SK-N-SH (cell line): ENCODE data around the gene AKAP6. TPM values are rescaled to one million over a fixed set of nuclear protein-coding genes. Genes with fewer than 3 reads are reported as not detected.

Experiments
- CTCF ChIA-PET: fragments of 300-600, 350-600 bp; formaldehyde crosslinking; extraction: SDS; loops from one replicate; lab custom pipeline; 2021; lab: Yijun Ruan, JAX
- POLR2A ChIA-PET: fragments of 350-600 bp; sonication (Branson Sonifier 250); formaldehyde crosslinking; extraction: SDS; loops from one replicate; lab custom pipeline; 2020; ENCODE audit warnings: antibody characterized with exemption, inconsistent platforms; lab: Yijun Ruan, JAX
- DNase-seq: peaks from one replicate; pipeline ENCODE4 v3.0.0; 2012
- H2AFZ ChIP-seq: fragments of 200-600 bp; sonication (generic); 2 replicates; pipeline ENCODE4 v1.8.1; 2016; ENCODE audit warnings: antibody characterized with exemption, mild to moderate bottlenecking, low read depth
- H3F3A ChIP-seq: fragments of 200-600 bp; sonication (generic); replicated peaks from 2 replicates; pipeline ENCODE3; 2016; ENCODE audit warnings: antibody characterized with exemption, mild to moderate bottlenecking; ENCODE audit not compliant: insufficient read depth
- H3K27ac ChIP-seq, 2 experiments: fragments of 200-500 bp in 1 of 2; fragments of 200-600 bp in 1 of 2; sonication (Bioruptor generic) in 1 of 2; sonication (generic), shearing (Covaris generic) in 1 of 2; 2 replicates each; pipeline versions ENCODE4 v1.5.1 to v1.6.1; 2014 to 2016; ENCODE audit warnings: low read depth in 2 of 2, inconsistent platforms in 1 of 2, low read length in 1 of 2, mild to moderate bottlenecking in 1 of 2, mixed read lengths in 1 of 2
- H3K27me3 ChIP-seq: fragments of 200-600 bp; sonication (generic), shearing (Covaris generic); 2 replicates; pipeline ENCODE4 v1.6.1; 2016; ENCODE audit warnings: mixed run types; ENCODE audit not compliant: insufficient read depth
- H3K36me3 ChIP-seq, 2 experiments: fragments of 200-500 bp in 1 of 2; fragments of 200-600 bp in 1 of 2; sonication (Bioruptor generic) in 1 of 2; sonication (generic) in 1 of 2; replicated peaks in 1 of 2; 2 replicates each; pipeline versions ENCODE3 to v1.5.1; 2014 to 2016; ENCODE audit warnings: low read length in 1 of 2, mild to moderate bottlenecking in 1 of 2; ENCODE audit not compliant: insufficient read depth in 2 of 2, control insufficient read depth in 1 of 2
- H3K4me1 ChIP-seq, 2 experiments: fragments of 200-500 bp in 1 of 2; fragments of 200-600 bp in 1 of 2; sonication (Bioruptor generic) in 1 of 2; sonication (generic), shearing (Covaris generic) in 1 of 2; 2 replicates each; pipeline versions ENCODE4 v1.5.1 to v1.6.1; 2014 to 2016; ENCODE audit warnings: low read depth in 1 of 2, low read length in 1 of 2, mixed run types in 1 of 2; ENCODE audit not compliant: insufficient read depth in 2 of 2, control insufficient read depth in 1 of 2
- H3K4me2 ChIP-seq: fragments of 200-600 bp; sonication (generic), shearing (Covaris generic); 2 replicates; pipeline ENCODE4 v1.6.1; 2017; ENCODE audit warnings: mixed run types
- H3K4me3 ChIP-seq, 2 experiments: fragments of 200-500 bp in 1 of 2; fragments of 200-600 bp in 1 of 2; sonication (Bioruptor generic) in 1 of 2; sonication (generic), shearing (Covaris generic) in 1 of 2; 2 replicates each; pipeline versions ENCODE4 v1.5.1 to v1.8.1; 2014 to 2016; ENCODE audit warnings: low read depth in 2 of 2, inconsistent platforms in 1 of 2, low read length in 1 of 2, mild to moderate bottlenecking in 1 of 2, mixed read lengths in 1 of 2, moderate library complexity in 1 of 2
- H3K79me2 ChIP-seq: fragments of 200-600 bp; sonication (generic); 2 replicates; pipeline ENCODE4 v1.8.1; 2017; ENCODE audit warnings: mild to moderate bottlenecking; ENCODE audit not compliant: insufficient read depth
- H3K9ac ChIP-seq: fragments of 200-600 bp; sonication (generic); 2 replicates; pipeline ENCODE4 v1.6.1; 2017; ENCODE audit warnings: mixed run types
- H3K9me2 ChIP-seq: fragments of 200-600 bp; sonication (generic); 2 replicates; pipeline ENCODE4 v1.6.1; 2017; ENCODE audit warnings: mixed run types
- H3K9me3 ChIP-seq: fragments of 200-600 bp; sonication (generic); 2 replicates; pipeline ENCODE4 v1.6.1; 2017; ENCODE audit warnings: mixed run types, mild to moderate bottlenecking, moderate library complexity
- H4K20me1 ChIP-seq: fragments of 200-600 bp; sonication (generic); 2 replicates; pipeline ENCODE4 v1.6.1; 2017; ENCODE audit warnings: mild to moderate bottlenecking, mixed run types; ENCODE audit not compliant: insufficient read depth
- CTCF ChIP-seq: fragments of 200-600 bp; sonication (generic); IDR thresholded peaks from 2 replicates; pipeline ENCODE4 v1.6.1; 2017; ENCODE audit warnings: antibody characterized with exemption, mild to moderate bottlenecking, moderate library complexity
- ELF1 ChIP-seq: IDR thresholded peaks from 2 replicates; pipeline ENCODE4 v1.4.0; 2012
- FOSL2 ChIP-seq: IDR thresholded peaks from 2 replicates; pipeline ENCODE4 v1.4.0; 2012; ENCODE audit warnings: low read depth, mild to moderate bottlenecking, moderate library complexity, borderline replicate concordance
- MAX ChIP-seq: IDR thresholded peaks from 2 replicates; pipeline ENCODE4 v1.4.0; 2012; ENCODE audit warnings: low read depth
- NFIC ChIP-seq: IDR thresholded peaks from 2 replicates; pipeline ENCODE4 v1.4.0; 2012; ENCODE audit warnings: borderline replicate concordance
- NRF1 ChIP-seq: IDR thresholded peaks from 2 replicates; pipeline ENCODE4 v1.6.1; 2012; ENCODE audit warnings: low read depth, mild to moderate bottlenecking, low read length
- POLR2AphosphoS5 ChIP-seq: IDR thresholded peaks from 2 replicates; pipeline ENCODE4 v1.6.1; 2012; ENCODE audit warnings: low read depth, low read length
- RAD21 ChIP-seq: IDR thresholded peaks from 2 replicates; pipeline ENCODE4 v1.6.1; 2012; ENCODE audit warnings: mild to moderate bottlenecking, low read length
- REST ChIP-seq: IDR thresholded peaks from 2 replicates; pipeline ENCODE4 v1.6.1; 2012; ENCODE audit warnings: mild to moderate bottlenecking, low read depth, low read length, moderate library complexity
- TAF1 ChIP-seq: IDR thresholded peaks from 2 replicates; pipeline ENCODE4 v1.6.1; 2012; ENCODE audit warnings: low read depth, mild to moderate bottlenecking, low read length, moderate library complexity, borderline replicate concordance
- TCF12 ChIP-seq: IDR thresholded peaks from 2 replicates; pipeline ENCODE4 v1.4.0; 2012
- TEAD4 ChIP-seq: IDR thresholded peaks from 2 replicates; pipeline ENCODE4 v1.4.0; 2012; ENCODE audit warnings: mild to moderate bottlenecking, borderline replicate concordance; ENCODE audit not compliant: insufficient read depth
- YY1 ChIP-seq: IDR thresholded peaks from 2 replicates; pipeline ENCODE4 v1.4.0; 2012; ENCODE audit warnings: low read depth, mild to moderate bottlenecking
- WGBS: methylation state at CpG from one replicate; pipeline ENCODE4 v1.1.6; 2017; ENCODE audit warnings: low lambda C conversion rate; 5-methylcytosine and 5-hydroxymethylcytosine counted together
- polyA plus RNA-seq, 3 experiments: library from polyadenylated mRNA; depleted of rRNA; stranded (reverse); fragments of >200 nt; gene quantifications; 2 replicates each; pipeline ENCODE4 v1.2.3, GENCODE V29; 2012

Gene AKAP6
- polyA plus RNA-seq, 1 of the 3 experiments (the other 2 are of a cell fraction) = 1.7 TPM

- POLR2A ChIA-PET = no interaction called here
Measured at GRCh38 chr14:32507029-32507984, 178.2 kb downstream of the AKAP6 start.

More at GRCh38 chr14:32507029-32507984, 178.2 kb downstream of the AKAP6 start:
- Histone ChIP-seq H3K9me2 (no peaks in the 10 kb centered on the region), H3K4me2 (peak overlapping the region; percentile 46), H2AFZ (0 out of 2 replicates have a peak overlapping the region, but pooled peaks have one; percentile 23), H3F3A (peaks cover 50% of the 10 kb centered on the region), H3K27ac (peak overlapping the region; percentile 53 to 94), H3K9me3 (no peaks in the 10 kb centered on the region), H3K36me3 (no peaks in the 10 kb centered on the region), H4K20me1 (no peaks in the 10 kb centered on the region), H3K27me3 (no peaks in the 10 kb centered on the region), H3K4me1 (peaks cover 0 to 34% of the 10 kb centered on the region in 2 experiments; a peak in 3 of 4 replicates), H3K79me2 (peaks cover 31% of the 10 kb centered on the region), H3K9ac (peak overlapping the region; percentile 46), H3K4me3 (no peak overlapping the region)
- no peak for DNase-seq
- TF ChIP-seq REST (no peak), RAD21 (no peak), POLR2AphosphoS5 (peak; percentile 36; the same call in 1 of the 2 replicates), TAF1 (no peak), NFIC (no peak), CTCF (no peak), TCF12 (peak; percentile 49; the same call in 1 of the 2 replicates), MAX (peak; percentile 39; the same call in 1 of the 2 replicates), FOSL2 (peak; percentile 47; the same call in 1 of the 2 replicates), NRF1 (no peak), YY1 (no peak), ELF1 (no peak), TEAD4 (0 out of 2 replicates have a peak, but pooled peaks have one; percentile 38)
- WGBS = 60% methylated on average over 4 of the region's 4 CpGs
- CTCF ChIA-PET = interaction anchor here (1.0 kb wide), 1 partner anchor 13 kb away, joined by 4 read pairs; no protein-coding TSS in a partner anchor
